ENCODE results near the gene SNX13.

SNX13 gene

DNA sequence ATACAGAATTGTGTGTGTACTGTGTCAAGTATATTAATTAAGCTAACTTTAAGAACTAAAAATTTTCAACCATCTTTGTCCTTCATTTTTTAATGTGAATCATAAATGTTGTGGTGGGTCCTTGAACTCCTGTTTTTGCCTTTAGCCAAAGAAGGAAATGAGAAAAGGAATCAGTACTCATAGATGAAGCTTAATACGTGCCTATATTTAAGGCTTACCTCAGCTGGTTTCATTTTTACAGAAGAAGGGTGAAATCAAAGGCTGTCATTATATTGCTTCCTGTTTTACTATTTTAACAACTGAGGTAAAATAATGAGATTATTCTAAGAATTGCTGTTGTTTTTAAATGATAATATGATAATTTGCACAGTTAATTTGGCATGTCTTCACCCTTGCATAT, 6.3 kb upstream of the SNX13 start:
- no CpG with 5 or more reads among the region's 1 CpG for WGBS (ENCODE audit: extremely low coverage, insufficient coverage, insufficient read length)
- Histone ChIP-seq H3K36me3 (ENCODE audit: control insufficient read depth in 1 of 2, insufficient read depth in 2 of 2, low read length in 2 of 2) (no peaks in the 10 kb centered on the region), H2BK5ac (ENCODE audit: low read depth, low read length, poor library complexity) (no peak overlapping the region)

DNA sequence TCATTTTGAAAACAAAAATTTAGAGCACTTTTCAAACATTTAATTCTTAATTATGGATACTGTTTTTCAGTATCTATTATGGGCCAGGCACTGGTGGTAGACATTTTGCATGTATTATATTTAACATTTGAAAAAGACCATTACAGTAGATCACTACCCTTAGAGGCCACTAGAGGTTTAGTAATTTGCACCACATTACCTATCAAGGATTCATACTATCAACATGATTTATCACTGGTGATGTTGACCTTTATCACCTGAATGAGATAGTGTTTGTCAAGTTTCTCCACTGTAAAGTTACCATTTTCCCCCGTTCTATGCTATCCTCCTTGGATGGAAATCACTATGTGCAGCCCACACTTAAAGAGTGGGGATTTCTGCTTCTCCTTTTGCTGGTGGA, 4.4 kb upstream of the SNX13 start:
- Histone ChIP-seq H3K27me3 (ENCODE audit: insufficient read depth, low read length) (no peaks in the 10 kb centered on the region), H3K79me1 (ENCODE audit: low read length) (peaks cover 12% of the 10 kb centered on the region), H4K12ac (ENCODE audit: low read depth, low read length) (no peak overlapping the region), H2BK12ac (ENCODE audit: low read length) (no peak overlapping the region), H3K4ac (ENCODE audit: low read depth, low read length) (no peak overlapping the region), H2BK120ac (ENCODE audit: insufficient read depth, low read length, poor library complexity) (no peak overlapping the region), H2BK5ac (ENCODE audit: low read depth, low read length, poor library complexity) (no peak overlapping the region), H4K91ac (ENCODE audit: low read depth, low read length) (no peak overlapping the region), H3K4me1 (ENCODE audit: control insufficient read depth in 1 of 2, insufficient read depth in 2 of 2, low read length in 2 of 2) (peaks cover 0 to 2% of the 10 kb centered on the region in 2 experiments), H3K14ac (ENCODE audit: low read length) (no peak overlapping the region), H3K9me3 (ENCODE audit: insufficient read depth, low read depth, low read length) (no peaks in the 10 kb centered on the region), H3K9ac (ENCODE audit: low read length) (no peak overlapping the region), H3K79me2 (ENCODE audit: control insufficient read depth, insufficient read depth, low read length, poor library complexity) (peaks cover 9% of the 10 kb centered on the region), H4K8ac (ENCODE audit: low read depth, low read length) (no peak overlapping the region), H3K18ac (ENCODE audit: low read length) (no peak overlapping the region), H3K27ac (ENCODE audit: low read depth, low read length) (no peak overlapping the region), H3K23ac (ENCODE audit: low read length) (no peak overlapping the region), H2AK5ac (ENCODE audit: low read length) (no peak overlapping the region), H3K36me3 (ENCODE audit: control insufficient read depth in 1 of 2, insufficient read depth in 2 of 2, low read length in 2 of 2) (no peaks in the 10 kb centered on the region), H2AFZ (ENCODE audit: insufficient read depth, low read length, poor library complexity) (no peak overlapping the region), H3K4me2 (ENCODE audit: low read length) (no peak overlapping the region), H3K4me3 (ENCODE audit: low read depth, low read length) (no peak overlapping the region)
- DNase-seq, result peak in 1 of 2 donors; percentile 13
- no CpG with 5 or more reads among the region's 1 CpG for WGBS (ENCODE audit: extremely low coverage, insufficient coverage, insufficient read length)

More for the DNA sequence above, 6.3 kb upstream of the SNX13 start:
- Histone ChIP-seq H2BK120ac (ENCODE audit: insufficient read depth, low read length, poor library complexity) (no peak overlapping the region), H3K79me1 (ENCODE audit: low read length) (no peaks in the 10 kb centered on the region), H3K4me2 (ENCODE audit: low read length) (no peak overlapping the region), H3K18ac (ENCODE audit: low read length) (no peak overlapping the region), H3K4ac (ENCODE audit: low read depth, low read length) (no peak overlapping the region), H3K27ac (ENCODE audit: low read depth, low read length) (no peak overlapping the region), H3K9ac (ENCODE audit: low read length) (no peak overlapping the region), H3K4me1 (ENCODE audit: control insufficient read depth in 1 of 2, insufficient read depth in 2 of 2, low read length in 2 of 2) (peaks cover 0 to 2% of the 10 kb centered on the region in 2 experiments), H3K9me3 (ENCODE audit: insufficient read depth, low read depth, low read length) (no peaks in the 10 kb centered on the region), H2AFZ (ENCODE audit: insufficient read depth, low read length, poor library complexity) (no peak overlapping the region), H3K23ac (ENCODE audit: low read length) (no peak overlapping the region), H3K79me2 (ENCODE audit: control insufficient read depth, insufficient read depth, low read length, poor library complexity) (no peaks in the 10 kb centered on the region), H2BK12ac (ENCODE audit: low read length) (no peak overlapping the region), H3K4me3 (ENCODE audit: low read depth, low read length) (no peak overlapping the region), H3K27me3 (ENCODE audit: insufficient read depth, low read length) (no peaks in the 10 kb centered on the region), H3K14ac (ENCODE audit: low read length) (no peak overlapping the region), H2AK5ac (ENCODE audit: low read length) (no peak overlapping the region), H4K8ac (ENCODE audit: low read depth, low read length) (no peak overlapping the region), H4K91ac (ENCODE audit: low read depth, low read length) (no peak overlapping the region), H4K12ac (ENCODE audit: low read depth, low read length) (no peak overlapping the region)
- DNase-seq, result no peak

DNA sequence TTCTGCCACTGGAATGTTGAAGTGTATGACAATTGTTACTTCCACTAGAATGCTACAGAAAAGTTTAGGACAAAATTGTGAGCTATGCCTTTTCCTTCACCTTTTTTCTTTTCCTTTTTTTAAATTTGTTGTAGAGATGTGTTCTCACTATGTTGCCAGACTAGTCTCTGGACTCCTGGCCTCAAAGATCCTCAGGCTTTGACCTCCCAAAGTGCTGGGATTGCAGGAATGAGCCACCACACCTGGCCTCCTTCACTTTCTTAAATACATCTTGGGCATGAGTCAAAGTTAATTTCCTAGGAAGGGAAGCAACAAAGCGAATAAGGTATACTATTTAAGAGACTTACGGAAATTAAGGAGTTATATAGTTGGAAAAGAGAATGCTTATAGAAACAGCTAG, 2.7 kb upstream of the SNX13 start:
- peaks cover 9% of the 10 kb centered on the region for H3K79me2 ChIP-seq (ENCODE audit: control insufficient read depth, insufficient read depth, low read length, poor library complexity)
- peaks cover 13% of the 10 kb centered on the region for H3K79me1 ChIP-seq (ENCODE audit: low read length)
- H3K4me2 ChIP-seq (ENCODE audit: low read length), result no peak overlapping the region
- no peak overlapping the region for H3K4ac ChIP-seq (ENCODE audit: low read depth, low read length)
- no CpG with 5 or more reads among the region's 2 CpGs for WGBS (ENCODE audit: extremely low coverage, insufficient coverage, insufficient read length)
- H3K9ac ChIP-seq (ENCODE audit: low read length), result no peak overlapping the region
- H2AFZ ChIP-seq (ENCODE audit: insufficient read depth, low read length, poor library complexity), result no peak overlapping the region
- no peak overlapping the region for H2AK5ac ChIP-seq (ENCODE audit: low read length)
- no peak overlapping the region for H2BK120ac ChIP-seq (ENCODE audit: insufficient read depth, low read length, poor library complexity)
- no peak overlapping the region for H3K27ac ChIP-seq (ENCODE audit: low read depth, low read length)
- H2BK5ac ChIP-seq (ENCODE audit: low read depth, low read length, poor library complexity), result no peak overlapping the region
- H4K12ac ChIP-seq (ENCODE audit: low read depth, low read length), result no peak overlapping the region
- H3K27me3 ChIP-seq (ENCODE audit: insufficient read depth, low read length), result no peaks in the 10 kb centered on the region
- no peak overlapping the region for H2BK12ac ChIP-seq (ENCODE audit: low read length)
- no peak overlapping the region for H3K14ac ChIP-seq (ENCODE audit: low read length)
- DNase-seq, result peak; percentile 65 to 76
- H3K18ac ChIP-seq (ENCODE audit: low read length), result no peak overlapping the region
- H3K4me1 ChIP-seq (ENCODE audit: control insufficient read depth in 1 of 2, insufficient read depth in 2 of 2, low read length in 2 of 2), result peaks cover 0 to 2% of the 10 kb centered on the region in 2 experiments
- H4K91ac ChIP-seq (ENCODE audit: low read depth, low read length), result no peak overlapping the region
- H4K8ac ChIP-seq (ENCODE audit: low read depth, low read length), result no peak overlapping the region
- no peaks in the 10 kb centered on the region for H3K36me3 ChIP-seq (ENCODE audit: control insufficient read depth in 1 of 2, insufficient read depth in 2 of 2, low read length in 2 of 2)
- no peak overlapping the region for H3K4me3 ChIP-seq (ENCODE audit: low read depth, low read length)
- no peaks in the 10 kb centered on the region for H3K9me3 ChIP-seq (ENCODE audit: insufficient read depth, low read depth, low read length)
- no peak overlapping the region for H3K23ac ChIP-seq (ENCODE audit: low read length)

DNA sequence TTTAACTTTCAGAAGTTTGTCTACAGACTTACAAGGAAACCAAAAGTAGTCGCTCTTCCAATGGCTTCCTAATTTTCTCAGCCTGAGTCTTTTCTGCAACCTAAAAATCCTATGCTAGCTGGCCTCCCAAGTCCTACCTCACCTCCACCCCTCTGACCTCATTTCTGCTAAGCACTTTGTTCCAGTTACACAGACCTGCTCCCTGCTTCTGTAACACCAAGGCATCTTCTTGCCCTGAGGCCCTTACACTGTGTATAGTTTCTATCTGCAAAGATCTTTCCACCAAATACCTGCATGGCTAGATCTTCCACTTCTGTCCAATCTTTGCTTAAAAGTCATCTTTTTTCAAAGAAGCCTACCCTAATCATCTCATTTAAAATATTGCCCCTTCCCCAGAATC, 1.9 kb upstream of the SNX13 start:
- no peak overlapping the region for H2AK5ac ChIP-seq (ENCODE audit: low read length)
- H3K79me1 ChIP-seq (ENCODE audit: low read length), result peaks cover 13% of the 10 kb centered on the region
- no peak overlapping the region for H2AFZ ChIP-seq (ENCODE audit: insufficient read depth, low read length, poor library complexity)
- H3K79me2 ChIP-seq (ENCODE audit: control insufficient read depth, insufficient read depth, low read length, poor library complexity), result peaks cover 9% of the 10 kb centered on the region
- H3K9me3 ChIP-seq (ENCODE audit: insufficient read depth, low read depth, low read length), result no peaks in the 10 kb centered on the region
- no peaks in the 10 kb centered on the region for H3K36me3 ChIP-seq (ENCODE audit: control insufficient read depth in 1 of 2, insufficient read depth in 2 of 2, low read length in 2 of 2)
- H3K23ac ChIP-seq (ENCODE audit: low read length), result no peak overlapping the region
- no peak overlapping the region for H3K4ac ChIP-seq (ENCODE audit: low read depth, low read length)
- WGBS (ENCODE audit: extremely low coverage, insufficient coverage, insufficient read length), result no CpG with 5 or more reads among the region's 1 CpG
- H3K14ac ChIP-seq (ENCODE audit: low read length), result no peak overlapping the region
- H4K8ac ChIP-seq (ENCODE audit: low read depth, low read length), result no peak overlapping the region
- H2BK12ac ChIP-seq (ENCODE audit: low read length), result no peak overlapping the region
- H3K18ac ChIP-seq (ENCODE audit: low read length), result no peak overlapping the region
- no peak overlapping the region for H3K9ac ChIP-seq (ENCODE audit: low read length)
- H4K12ac ChIP-seq (ENCODE audit: low read depth, low read length), result no peak overlapping the region
- DNase-seq, result peak; percentile 93 to 98
- H3K27me3 ChIP-seq (ENCODE audit: insufficient read depth, low read length), result no peaks in the 10 kb centered on the region
- peaks cover 0 to 2% of the 10 kb centered on the region in 2 experiments for H3K4me1 ChIP-seq (ENCODE audit: control insufficient read depth in 1 of 2, insufficient read depth in 2 of 2, low read length in 2 of 2)
- peak overlapping the region; percentile 46 for H3K27ac ChIP-seq (ENCODE audit: low read depth, low read length)
- H2BK120ac ChIP-seq (ENCODE audit: insufficient read depth, low read length, poor library complexity), result no peak overlapping the region
- H2BK5ac ChIP-seq (ENCODE audit: low read depth, low read length, poor library complexity), result no peak overlapping the region
- peak overlapping the region; percentile 3 for H3K4me2 ChIP-seq (ENCODE audit: low read length)
- no peak overlapping the region for H4K91ac ChIP-seq (ENCODE audit: low read depth, low read length)
- no peak overlapping the region for H3K4me3 ChIP-seq (ENCODE audit: low read depth, low read length)

Measured in trophoblast cell (in vitro differentiated cells and primary cell).